ENCODE measurements around the gene CCNA1.

The CCNA1 gene

GRCh38 chr13:36490055-36490454 is 57.8 kb downstream of the CCNA1 start:
- no peaks in the 10 kb centered on the region for H3K79me2 ChIP-seq
- no peak overlapping the region for H2AFZ ChIP-seq
- H3K36me3 ChIP-seq (ENCODE audit: control insufficient read depth, insufficient read depth, low read length), result no peaks in the 10 kb centered on the region
- no peak overlapping the region for H3K4me3 ChIP-seq (ENCODE audit: low read depth, low read length)
- no peaks in the 10 kb centered on the region for H3K4me1 ChIP-seq
- H3K9me3 ChIP-seq (ENCODE audit: control insufficient read depth, low read length), result no peaks in the 10 kb centered on the region
- H3K9ac ChIP-seq, result no peak overlapping the region
- H3K27ac ChIP-seq, result no peak overlapping the region
- no peaks in the 10 kb centered on the region for H3K27me3 ChIP-seq (ENCODE audit: control insufficient read depth, insufficient read depth, low read length)
- TF ChIP-seq CTCF (IDR thresholded peaks at IDR 0.05), result no peak
- H3K4me2 ChIP-seq (ENCODE audit: low read length), result no peak overlapping the region
